ENCODE data around the gene SPHKAP.

The SPHKAP gene

DNA sequence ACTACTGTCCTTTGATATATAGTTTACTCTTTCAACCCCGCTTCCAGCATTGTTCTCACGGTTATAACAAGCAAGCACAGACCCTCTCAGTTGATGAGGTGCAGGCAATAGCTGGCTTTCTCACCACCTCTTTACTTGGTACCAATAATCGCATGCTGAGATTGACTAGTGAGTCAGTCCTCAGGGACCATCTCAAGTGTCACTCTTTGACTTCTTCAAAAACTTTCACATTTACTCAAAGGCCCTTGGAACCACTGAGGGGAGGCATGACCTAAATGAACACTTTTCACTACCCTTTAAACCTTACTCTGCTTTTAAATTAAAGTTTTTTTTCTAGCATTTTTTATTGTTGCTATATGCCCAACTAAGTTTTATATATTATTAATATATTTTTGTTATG, 208.2 kb downstream of the SPHKAP start:
- H3K27me3 ChIP-seq (ENCODE audit: insufficient read depth, low read length, poor library complexity): no peaks in the 10 kb centered on the region
- H4K20me1 ChIP-seq (ENCODE audit: insufficient read depth, low read length): no peaks in the 10 kb centered on the region
- ATAC-seq (ENCODE audit: insufficient read depth, low read depth) (no peak), DNase-seq (no peak)
- H3K36me3 ChIP-seq (ENCODE audit: insufficient read depth, low read length): no peaks in the 10 kb centered on the region
- H3K4me1 ChIP-seq (ENCODE audit: insufficient read depth, low read length): no peaks in the 10 kb centered on the region
- H3K4me3 ChIP-seq (ENCODE audit: low read depth in 1 of 2, low read length in 2 of 2): no peak overlapping the region
- H3K9me3 ChIP-seq (ENCODE audit: insufficient read depth, low read length, severe bottlenecking): no peaks in the 10 kb centered on the region
- H3K79me2 ChIP-seq (ENCODE audit: insufficient read depth, low read length): no peaks in the 10 kb centered on the region
- no peak overlapping the region for H3K9ac ChIP-seq (ENCODE audit: low read depth, low read length)
- no peak overlapping the region for H3K4me2 ChIP-seq (ENCODE audit: insufficient read depth, low read length)
- TF ChIP-seq, protein P1, sequence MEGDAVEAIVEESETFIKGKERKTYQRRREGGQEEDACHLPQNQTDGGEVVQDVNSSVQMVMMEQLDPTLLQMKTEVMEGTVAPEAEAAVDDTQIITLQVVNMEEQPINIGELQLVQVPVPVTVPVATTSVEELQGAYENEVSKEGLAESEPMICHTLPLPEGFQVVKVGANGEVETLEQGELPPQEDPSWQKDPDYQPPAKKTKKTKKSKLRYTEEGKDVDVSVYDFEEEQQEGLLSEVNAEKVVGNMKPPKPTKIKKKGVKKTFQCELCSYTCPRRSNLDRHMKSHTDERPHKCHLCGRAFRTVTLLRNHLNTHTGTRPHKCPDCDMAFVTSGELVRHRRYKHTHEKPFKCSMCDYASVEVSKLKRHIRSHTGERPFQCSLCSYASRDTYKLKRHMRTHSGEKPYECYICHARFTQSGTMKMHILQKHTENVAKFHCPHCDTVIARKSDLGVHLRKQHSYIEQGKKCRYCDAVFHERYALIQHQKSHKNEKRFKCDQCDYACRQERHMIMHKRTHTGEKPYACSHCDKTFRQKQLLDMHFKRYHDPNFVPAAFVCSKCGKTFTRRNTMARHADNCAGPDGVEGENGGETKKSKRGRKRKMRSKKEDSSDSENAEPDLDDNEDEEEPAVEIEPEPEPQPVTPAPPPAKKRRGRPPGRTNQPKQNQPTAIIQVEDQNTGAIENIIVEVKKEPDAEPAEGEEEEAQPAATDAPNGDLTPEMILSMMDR (IDR thresholded peaks at IDR 0.05; ENCODE audit: borderline replicate concordance, extremely low read depth, low read length, poor library complexity, severe bottlenecking): no peak
- no peak for TF ChIP-seq EZH2 (IDR thresholded peaks at IDR 0.05; ENCODE audit: borderline replicate concordance, low read depth, low read length, severe bottlenecking)
- H2AFZ ChIP-seq (ENCODE audit: low read depth, low read length): no peak overlapping the region
- H3K27ac ChIP-seq (ENCODE audit: low read length): no peak overlapping the region

DNA sequence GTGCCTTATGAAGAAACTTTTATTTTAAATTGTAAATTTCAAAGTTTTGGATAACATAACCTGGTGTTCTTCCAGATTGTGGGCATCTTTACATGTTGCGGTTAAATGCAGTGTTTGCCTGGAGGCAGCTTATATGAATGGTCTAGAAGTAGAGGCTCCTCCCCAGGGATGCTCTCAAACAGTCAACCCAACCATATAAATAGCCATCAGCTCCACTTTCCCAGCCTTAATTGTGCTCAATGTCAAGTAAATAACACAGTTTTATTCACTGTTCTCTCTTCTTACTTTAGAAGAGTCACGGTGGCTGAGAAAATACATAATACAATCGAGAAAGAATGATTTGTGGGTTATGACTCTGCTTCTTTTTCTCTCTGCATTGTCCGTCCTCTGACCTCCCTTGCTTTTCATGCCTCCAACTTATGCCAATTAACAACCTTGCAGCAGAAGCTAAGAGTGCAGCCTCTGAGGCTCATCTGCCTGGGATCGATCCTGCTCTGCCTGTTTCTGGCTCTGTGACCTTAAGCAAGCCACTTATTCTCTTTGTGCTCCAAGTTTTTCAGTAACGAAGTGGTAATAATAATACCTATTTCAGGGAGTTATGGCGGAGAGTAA, 209.8 kb downstream of the SPHKAP start:
- H3K4me1 ChIP-seq (ENCODE audit: insufficient read depth, low read length): no peaks in the 10 kb centered on the region
- H3K27me3 ChIP-seq (ENCODE audit: insufficient read depth, low read length, poor library complexity): no peaks in the 10 kb centered on the region
- no peak for DNase-seq
- H3K79me2 ChIP-seq (ENCODE audit: insufficient read depth, low read length): no peaks in the 10 kb centered on the region
- no peak for ATAC-seq (ENCODE audit: insufficient read depth, low read depth)
- H3K4me3 ChIP-seq (ENCODE audit: low read depth in 1 of 2, low read length in 2 of 2): no peak overlapping the region
- TF ChIP-seq, protein P1 (IDR thresholded peaks at IDR 0.05; ENCODE audit: borderline replicate concordance, extremely low read depth, low read length, poor library complexity, severe bottlenecking): no peak
- TF ChIP-seq EZH2 (IDR thresholded peaks at IDR 0.05; ENCODE audit: borderline replicate concordance, low read depth, low read length, severe bottlenecking): no peak
- H3K27ac ChIP-seq (ENCODE audit: low read length): no peak overlapping the region
- no peaks in the 10 kb centered on the region for H3K36me3 ChIP-seq (ENCODE audit: insufficient read depth, low read length)
- H3K9ac ChIP-seq (ENCODE audit: low read depth, low read length): no peak overlapping the region
- H4K20me1 ChIP-seq (ENCODE audit: insufficient read depth, low read length): no peaks in the 10 kb centered on the region
- H3K4me2 ChIP-seq (ENCODE audit: insufficient read depth, low read length): no peak overlapping the region
- H3K9me3 ChIP-seq (ENCODE audit: insufficient read depth, low read length, severe bottlenecking): no peaks in the 10 kb centered on the region
- H2AFZ ChIP-seq (ENCODE audit: low read depth, low read length): no peak overlapping the region

GRCh38 chr2:227960317-227960716, 221.2 kb downstream of the SPHKAP start:
- no peaks in the 10 kb centered on the region for H3K4me1 ChIP-seq (ENCODE audit: insufficient read depth, low read length)
- H4K20me1 ChIP-seq (ENCODE audit: insufficient read depth, low read length): no peaks in the 10 kb centered on the region
- H3K9ac ChIP-seq (ENCODE audit: low read depth, low read length): no peak overlapping the region
- DNase-seq: no peak
- no peak overlapping the region for H3K27ac ChIP-seq (ENCODE audit: low read length)
- no peak overlapping the region for H3K4me3 ChIP-seq (ENCODE audit: low read depth in 1 of 2, low read length in 2 of 2)
- no peak overlapping the region for H3K4me2 ChIP-seq (ENCODE audit: insufficient read depth, low read length)
- no peaks in the 10 kb centered on the region for H3K79me2 ChIP-seq (ENCODE audit: insufficient read depth, low read length)
- TF ChIP-seq, protein P1 (IDR thresholded peaks at IDR 0.05; ENCODE audit: borderline replicate concordance, extremely low read depth, low read length, poor library complexity, severe bottlenecking): no peak
- TF ChIP-seq EZH2 (IDR thresholded peaks at IDR 0.05; ENCODE audit: borderline replicate concordance, low read depth, low read length, severe bottlenecking): no peak
- H3K27me3 ChIP-seq (ENCODE audit: insufficient read depth, low read length, poor library complexity): no peaks in the 10 kb centered on the region
- H3K9me3 ChIP-seq (ENCODE audit: insufficient read depth, low read length, severe bottlenecking): no peaks in the 10 kb centered on the region
- ATAC-seq (ENCODE audit: insufficient read depth, low read depth): no peak
- H3K36me3 ChIP-seq (ENCODE audit: insufficient read depth, low read length): no peaks in the 10 kb centered on the region
- H2AFZ ChIP-seq (ENCODE audit: low read depth, low read length): no peak overlapping the region
